Mesothelial cell of epicardium (in vitro differentiated cells): ENCODE measurements around the gene TMEM218. TPM values are rescaled to one million over a fixed set of nuclear protein-coding genes. Genes with fewer than 3 reads are reported as not detected.
A peak's percentile ranks its signal among the peaks of the same experiment; 100 is the strongest.

ENCODE experiments used
- DNase-seq, 2 experiments: peaks; one replicate each; pipeline ENCODE4 v3.0.0; 2021; ENCODE audit warnings: low spot score in 2 of 2; ENCODE audit not compliant: unreplicated experiment in 2 of 2
- H3K27ac Mint-ChIP-seq: 2 replicates; pipeline ENCODE4 v1.8.0; 2021; ENCODE audit warnings: mixed read lengths
- H3K27me3 Mint-ChIP-seq: 2 replicates; pipeline ENCODE4 v1.8.0; 2021; ENCODE audit warnings: low read depth, mixed read lengths
- H3K36me3 Mint-ChIP-seq: 2 replicates; pipeline ENCODE4 v1.8.0; 2021; ENCODE audit warnings: mixed read lengths
- H3K4me1 Mint-ChIP-seq: 2 replicates; pipeline ENCODE4 v1.8.0; 2021; ENCODE audit warnings: mixed read lengths
- H3K4me3 Mint-ChIP-seq: 2 replicates; pipeline ENCODE4 v1.8.0; 2021; ENCODE audit warnings: mild to moderate bottlenecking, moderate library complexity, mixed read lengths
- H3K9me3 Mint-ChIP-seq: 2 replicates; pipeline ENCODE4 v1.8.0; 2021; ENCODE audit warnings: mixed read lengths
- CTCF ChIP-seq: fragments of 200-600 bp; sonication (generic); IDR thresholded peaks from one replicate; pipeline ENCODE4 v1.5.0; 2021; ENCODE audit warnings: antibody characterized with exemption; ENCODE audit not compliant: unreplicated experiment
- total RNA-seq: library from RNA; stranded (reverse); gene quantifications from 3 replicates; pipeline ENCODE4 v1.2.1, GENCODE V29; 2021

Gene TMEM218
- 23.1 to 23.9 TPM (median 23.7 TPM) in 3 replicates for total RNA-seq

GRCh38 chr11:125111343-125112207, at the start of gene TMEM218:
Gene TMEM218, minus strand, starts transcription at chr11:125111626. Its CDS starts 9,385 bp downstream, at chr11:125102241.
- peak; percentile 91 to 94 for DNase-seq
- Mint-ChIP-seq H3K27me3 (peaks cover 11% of the 10 kb centered on the region), H3K36me3 (peaks cover 11% of the 10 kb centered on the region), H3K4me1 (peaks cover 16% of the 10 kb centered on the region), H3K9me3 (peaks cover 30% of the 10 kb centered on the region), H3K4me3 (peak within 1 kb of the TSS; percentile 94), H3K27ac (peak within 1 kb of the TSS; percentile 97)
- TF ChIP-seq CTCF: no peak

- TF ChIP-seq CTCF: no peak
- no peak overlapping the region for H3K4me3 Mint-ChIP-seq
- peaks cover 2% of the 10 kb centered on the region for H3K27me3 Mint-ChIP-seq
- peaks cover 60% of the 10 kb centered on the region for H3K4me1 Mint-ChIP-seq
- no peaks in the 10 kb centered on the region for H3K9me3 Mint-ChIP-seq
- DNase-seq: no peak
- no peak overlapping the region for H3K27ac Mint-ChIP-seq
- no peaks in the 10 kb centered on the region for H3K36me3 Mint-ChIP-seq
Measured at GRCh38 chr11:125157953-125158680, 46.7 kb upstream of the TMEM218 start.

GRCh38 chr11:125157118-125157733, 45.8 kb upstream of the TMEM218 start:
- no peak for TF ChIP-seq CTCF
- no peak overlapping the region for H3K4me3 Mint-ChIP-seq
- no peaks in the 10 kb centered on the region for H3K9me3 Mint-ChIP-seq
- H3K27ac Mint-ChIP-seq: no peak overlapping the region
- H3K36me3 Mint-ChIP-seq: no peaks in the 10 kb centered on the region
- H3K4me1 Mint-ChIP-seq: peaks cover 51% of the 10 kb centered on the region
- no peak for DNase-seq
- H3K27me3 Mint-ChIP-seq: peaks cover 2% of the 10 kb centered on the region

GRCh38 chr11:125156346-125157117, 45.1 kb upstream of the TMEM218 start:
- no peaks in the 10 kb centered on the region for H3K36me3 Mint-ChIP-seq
- no peak for TF ChIP-seq CTCF
- no peaks in the 10 kb centered on the region for H3K9me3 Mint-ChIP-seq
- H3K4me3 Mint-ChIP-seq: no peak overlapping the region
- no peak overlapping the region for H3K27ac Mint-ChIP-seq
- no peak for DNase-seq
- peaks cover 2% of the 10 kb centered on the region for H3K27me3 Mint-ChIP-seq
- H3K4me1 Mint-ChIP-seq: peaks cover 50% of the 10 kb centered on the region

- H3K4me3 Mint-ChIP-seq: no peak overlapping the region
- H3K4me1 Mint-ChIP-seq: peaks cover 50% of the 10 kb centered on the region
- peaks cover 2% of the 10 kb centered on the region for H3K27me3 Mint-ChIP-seq
- H3K9me3 Mint-ChIP-seq: no peaks in the 10 kb centered on the region
- no peak overlapping the region for H3K27ac Mint-ChIP-seq
- DNase-seq: no peak
- H3K36me3 Mint-ChIP-seq: no peaks in the 10 kb centered on the region
- TF ChIP-seq CTCF: no peak
Measured at GRCh38 chr11:125155767-125156166, 44.3 kb upstream of the TMEM218 start.
